Measurements from ENCODE around the gene NPS.

Gene NPS

GRCh38 chr10:127532193-127532592 is 16.9 kb upstream of the NPS start:
- H3K4me1 ChIP-seq (ENCODE audit: insufficient read depth, low read length): no peaks in the 10 kb centered on the region
- H3K9me3 ChIP-seq (ENCODE audit: insufficient read depth, low read depth, low read length): no peaks in the 10 kb centered on the region
- H3K27ac ChIP-seq (ENCODE audit: low read depth, low read length): no peak overlapping the region
- no peaks in the 10 kb centered on the region for H3K27me3 ChIP-seq (ENCODE audit: insufficient read depth, low read length)
- WGBS: 96% methylated on average over 6 of the region's 6 CpGs
- H3K9ac ChIP-seq (ENCODE audit: low read depth, low read length): no peak overlapping the region
- no peaks in the 10 kb centered on the region for H3K36me3 ChIP-seq (ENCODE audit: insufficient read depth, low read length)
- no peak overlapping the region for H3K4me3 ChIP-seq (ENCODE audit: low read length)

- WGBS: 95% methylated on average over 5 of the region's 5 CpGs
- no peak overlapping the region for H3K9ac ChIP-seq (ENCODE audit: low read depth, low read length)
- H3K9me3 ChIP-seq (ENCODE audit: insufficient read depth, low read depth, low read length): no peaks in the 10 kb centered on the region
- no peaks in the 10 kb centered on the region for H3K27me3 ChIP-seq (ENCODE audit: insufficient read depth, low read length)
- H3K36me3 ChIP-seq (ENCODE audit: insufficient read depth, low read length): no peaks in the 10 kb centered on the region
- no peaks in the 10 kb centered on the region for H3K4me1 ChIP-seq (ENCODE audit: insufficient read depth, low read length)
- H3K27ac ChIP-seq (ENCODE audit: low read depth, low read length): no peak overlapping the region
- H3K4me3 ChIP-seq (ENCODE audit: low read length): no peak overlapping the region
Measured at GRCh38 chr10:127532659-127533058, 16.4 kb upstream of the NPS start.

- H3K4me3 ChIP-seq (ENCODE audit: low read length): no peak overlapping the region
- WGBS: 94% methylated on average over 5 of the region's 6 CpGs
- no peaks in the 10 kb centered on the region for H3K9me3 ChIP-seq (ENCODE audit: insufficient read depth, low read depth, low read length)
- H3K9ac ChIP-seq (ENCODE audit: low read depth, low read length): no peak overlapping the region
- no peaks in the 10 kb centered on the region for H3K36me3 ChIP-seq (ENCODE audit: insufficient read depth, low read length)
- no peaks in the 10 kb centered on the region for H3K27me3 ChIP-seq (ENCODE audit: insufficient read depth, low read length)
- no peaks in the 10 kb centered on the region for H3K4me1 ChIP-seq (ENCODE audit: insufficient read depth, low read length)
- H3K27ac ChIP-seq (ENCODE audit: low read depth, low read length): no peak overlapping the region
Measured at GRCh38 chr10:127534074-127534473, 15.0 kb upstream of the NPS start.

- no peak overlapping the region for H3K9ac ChIP-seq (ENCODE audit: low read depth, low read length)
- H3K4me3 ChIP-seq (ENCODE audit: low read length): no peak overlapping the region
- H3K9me3 ChIP-seq (ENCODE audit: insufficient read depth, low read depth, low read length): no peaks in the 10 kb centered on the region
- H3K4me1 ChIP-seq (ENCODE audit: insufficient read depth, low read length): no peaks in the 10 kb centered on the region
- no peak overlapping the region for H3K27ac ChIP-seq (ENCODE audit: low read depth, low read length)
- no peaks in the 10 kb centered on the region for H3K27me3 ChIP-seq (ENCODE audit: insufficient read depth, low read length)
- H3K36me3 ChIP-seq (ENCODE audit: insufficient read depth, low read length): no peaks in the 10 kb centered on the region
- 100% methylated on average over 1 of the region's 1 CpG for WGBS
Measured at GRCh38 chr10:127534496-127534895, 14.6 kb upstream of the NPS start.

GRCh38 chr10:127535802-127536515 is 13.2 kb upstream of the NPS start:
- Histone ChIP-seq H3K4me3 (ENCODE audit: low read length) (no peak overlapping the region), H3K4me1 (ENCODE audit: insufficient read depth, low read length) (no peaks in the 10 kb centered on the region), H3K36me3 (ENCODE audit: insufficient read depth, low read length) (no peaks in the 10 kb centered on the region), H3K9ac (ENCODE audit: low read depth, low read length) (no peak overlapping the region), H3K9me3 (ENCODE audit: insufficient read depth, low read depth, low read length) (no peaks in the 10 kb centered on the region), H3K27ac (ENCODE audit: low read depth, low read length) (no peak overlapping the region), H3K27me3 (ENCODE audit: insufficient read depth, low read length) (no peaks in the 10 kb centered on the region)
- 76% methylated on average over 7 of the region's 8 CpGs for WGBS

GRCh38 chr10:127536972-127537760 is 11.9 kb upstream of the NPS start:
- Histone ChIP-seq H3K4me1 (ENCODE audit: insufficient read depth, low read length) (no peaks in the 10 kb centered on the region), H3K9me3 (ENCODE audit: insufficient read depth, low read depth, low read length) (no peaks in the 10 kb centered on the region), H3K4me3 (ENCODE audit: low read length) (no peak overlapping the region), H3K27ac (ENCODE audit: low read depth, low read length) (no peak overlapping the region), H3K9ac (ENCODE audit: low read depth, low read length) (no peak overlapping the region), H3K36me3 (ENCODE audit: insufficient read depth, low read length) (no peaks in the 10 kb centered on the region), H3K27me3 (ENCODE audit: insufficient read depth, low read length) (no peaks in the 10 kb centered on the region)
- WGBS: 95% methylated on average over 21 of the region's 21 CpGs

GRCh38 chr10:127537924-127538323 is 11.2 kb upstream of the NPS start:
- no peak overlapping the region for H3K27ac ChIP-seq (ENCODE audit: low read depth, low read length)
- no peaks in the 10 kb centered on the region for H3K36me3 ChIP-seq (ENCODE audit: insufficient read depth, low read length)
- no peak overlapping the region for H3K4me3 ChIP-seq (ENCODE audit: low read length)
- H3K27me3 ChIP-seq (ENCODE audit: insufficient read depth, low read length): no peaks in the 10 kb centered on the region
- no peak overlapping the region for H3K9ac ChIP-seq (ENCODE audit: low read depth, low read length)
- WGBS: 96% methylated on average over 8 of the region's 8 CpGs
- no peaks in the 10 kb centered on the region for H3K9me3 ChIP-seq (ENCODE audit: insufficient read depth, low read depth, low read length)
- no peaks in the 10 kb centered on the region for H3K4me1 ChIP-seq (ENCODE audit: insufficient read depth, low read length)

- H3K4me1 ChIP-seq (ENCODE audit: insufficient read depth, low read length): peaks cover 3% of the 10 kb centered on the region; the same call in 1 of the 2 replicates
- 88% methylated on average over 3 of the region's 3 CpGs for WGBS
Measured at GRCh38 chr10:127548022-127548421, 1.1 kb upstream of the NPS start.

GRCh38 chr10:127550861-127551260 is 1.8 kb downstream of the NPS start:
- Histone ChIP-seq H3K36me3 (ENCODE audit: insufficient read depth, low read length) (no peaks in the 10 kb centered on the region), H3K9me3 (ENCODE audit: insufficient read depth, low read depth, low read length) (peaks cover 7% of the 10 kb centered on the region; the same call in 1 of the 2 replicates), H3K27me3 (ENCODE audit: insufficient read depth, low read length) (no peaks in the 10 kb centered on the region), H3K27ac (ENCODE audit: low read depth, low read length) (no peak overlapping the region), H3K4me3 (ENCODE audit: low read length) (no peak overlapping the region), H3K4me1 (ENCODE audit: insufficient read depth, low read length) (peaks cover 3% of the 10 kb centered on the region; the same call in 1 of the 2 replicates), H3K9ac (ENCODE audit: low read depth, low read length) (no peak overlapping the region)
- whole genome bisulfite sequencing: 78% methylated on average over 3 of the region's 5 CpGs

More at GRCh38 chr10:127548022-127548421, 1.1 kb upstream of the NPS start:
- no peak overlapping the region for H3K27ac ChIP-seq (ENCODE audit: low read depth, low read length)
- no peak overlapping the region for H3K9ac ChIP-seq (ENCODE audit: low read depth, low read length)
- H3K36me3 ChIP-seq (ENCODE audit: insufficient read depth, low read length): no peaks in the 10 kb centered on the region
- peaks cover 10% of the 10 kb centered on the region; the same call in 1 of the 2 replicates for H3K9me3 ChIP-seq (ENCODE audit: insufficient read depth, low read depth, low read length)
- H3K27me3 ChIP-seq (ENCODE audit: insufficient read depth, low read length): no peaks in the 10 kb centered on the region
- H3K4me3 ChIP-seq (ENCODE audit: low read length): no peak overlapping the region

- Histone ChIP-seq H3K9me3 (ENCODE audit: insufficient read depth, low read depth, low read length) (no peaks in the 10 kb centered on the region), H3K27ac (ENCODE audit: low read depth, low read length) (no peak overlapping the region), H3K27me3 (ENCODE audit: insufficient read depth, low read length) (no peaks in the 10 kb centered on the region), H3K9ac (ENCODE audit: low read depth, low read length) (no peak overlapping the region), H3K4me3 (ENCODE audit: low read length) (no peak overlapping the region), H3K4me1 (ENCODE audit: insufficient read depth, low read length) (peaks cover 3% of the 10 kb centered on the region; the same call in 1 of the 2 replicates), H3K36me3 (ENCODE audit: insufficient read depth, low read length) (no peaks in the 10 kb centered on the region)
- 97% methylated on average over 4 of the region's 4 CpGs for whole genome bisulfite sequencing
Measured at GRCh38 chr10:127552446-127552845, 3.3 kb downstream of the NPS start.

- H3K4me3 ChIP-seq (ENCODE audit: low read length): no peak overlapping the region
- H3K4me1 ChIP-seq (ENCODE audit: insufficient read depth, low read length): peaks cover 3% of the 10 kb centered on the region; the same call in 1 of the 2 replicates
- no peaks in the 10 kb centered on the region for H3K36me3 ChIP-seq (ENCODE audit: insufficient read depth, low read length)
- H3K27me3 ChIP-seq (ENCODE audit: insufficient read depth, low read length): no peaks in the 10 kb centered on the region
- H3K9me3 ChIP-seq (ENCODE audit: insufficient read depth, low read depth, low read length): no peaks in the 10 kb centered on the region
- no peak overlapping the region for H3K27ac ChIP-seq (ENCODE audit: low read depth, low read length)
- 91% methylated on average over 7 of the region's 7 CpGs for WGBS
- no peak overlapping the region for H3K9ac ChIP-seq (ENCODE audit: low read depth, low read length)
Measured at GRCh38 chr10:127553417-127553816, 4.3 kb downstream of the NPS start.

Measured in HUES64 (cell line).